HEK293 (cell line): ENCODE results near the gene RNASE8.

Experiments used
- GLIS2 ChIP-seq: fragments of 450-650 bp; formaldehyde crosslinking; IDR thresholded peaks from 2 replicates; pipeline ENCODE4 v1.5.1; 2016; ENCODE audit warnings: missing biosample characterization, missing genetic modification characterization
- IKZF3 ChIP-seq: fragments of 450-650 bp; IDR thresholded peaks from 2 replicates; pipeline ENCODE4 v1.5.0; 2018; ENCODE audit warnings: missing biosample characterization, mild to moderate bottlenecking, missing genetic modification characterization, moderate library complexity
- KLF1 ChIP-seq: fragments of 450-650 bp; formaldehyde crosslinking; IDR thresholded peaks from 2 replicates; pipeline ENCODE4 v1.5.1; 2016; ENCODE audit warnings: missing biosample characterization, missing genetic modification characterization
- SP3 ChIP-seq: fragments of 450-650 bp; formaldehyde crosslinking; IDR thresholded peaks from 2 replicates; pipeline ENCODE4 v1.5.1; 2016; ENCODE audit warnings: missing biosample characterization, missing genetic modification characterization
- TCF7L2 ChIP-seq: IDR thresholded peaks from 2 replicates; pipeline ENCODE4 v1.6.1; 2011; ENCODE audit warnings: low read depth, mild to moderate bottlenecking, inconsistent platforms, low read length, moderate library complexity, borderline replicate concordance
- YY2 ChIP-seq: fragments of 450-650 bp; formaldehyde crosslinking; IDR thresholded peaks from 2 replicates; pipeline ENCODE4 v1.5.1; 2016; ENCODE audit warnings: missing biosample characterization, missing genetic modification characterization
- ZFP69B ChIP-seq: fragments of 450-650 bp; formaldehyde crosslinking; IDR thresholded peaks from 2 replicates; pipeline ENCODE4 v1.5.1; 2016; ENCODE audit warnings: missing biosample characterization, missing genetic modification characterization
- ZIC2 ChIP-seq: fragments of 450-650 bp; formaldehyde crosslinking; IDR thresholded peaks from 2 replicates; pipeline ENCODE4 v1.5.1; 2016; ENCODE audit warnings: missing biosample characterization, missing genetic modification characterization
- ZNF133 ChIP-seq: fragments of 450-650 bp; formaldehyde crosslinking; IDR thresholded peaks from 2 replicates; pipeline ENCODE4 v1.5.1; 2016; ENCODE audit warnings: missing biosample characterization, missing genetic modification characterization
- ZNF146 ChIP-seq: fragments of 450-650 bp; formaldehyde crosslinking; IDR thresholded peaks from 2 replicates; pipeline ENCODE4 v1.5.1; 2016; ENCODE audit warnings: missing biosample characterization, missing genetic modification characterization
- ZNF16 ChIP-seq: fragments of 450-650 bp; formaldehyde crosslinking; IDR thresholded peaks from 2 replicates; pipeline ENCODE4 v1.5.1; 2016; ENCODE audit warnings: low read depth, missing biosample characterization, missing genetic modification characterization
- ZNF292 ChIP-seq: fragments of 450-650 bp; formaldehyde crosslinking; IDR thresholded peaks from 2 replicates; pipeline ENCODE4 v1.5.1; 2016; ENCODE audit warnings: low read depth, missing biosample characterization, missing genetic modification characterization, borderline replicate concordance
- ZNF324 ChIP-seq: fragments of 450-650 bp; formaldehyde crosslinking; IDR thresholded peaks from 2 replicates; pipeline ENCODE4 v1.5.1; 2016; ENCODE audit warnings: missing biosample characterization, missing genetic modification characterization
- ZNF391 ChIP-seq: fragments of 450-650 bp; formaldehyde crosslinking; IDR thresholded peaks from 2 replicates; pipeline ENCODE4 v1.5.1; 2016; ENCODE audit warnings: low read depth, missing biosample characterization, missing genetic modification characterization, borderline replicate concordance
- ZNF549 ChIP-seq: fragments of 450-650 bp; IDR thresholded peaks from 2 replicates; pipeline ENCODE4 v1.5.1; 2018; ENCODE audit warnings: missing biosample characterization, missing genetic modification characterization, mild to moderate bottlenecking, inconsistent platforms, moderate library complexity
- ZNF629 ChIP-seq: fragments of 450-650 bp; formaldehyde crosslinking; IDR thresholded peaks from 2 replicates; pipeline ENCODE4 v1.5.1; 2017; ENCODE audit warnings: missing biosample characterization, missing genetic modification characterization
- ZNF670 ChIP-seq: fragments of 450-650 bp; formaldehyde crosslinking; IDR thresholded peaks from 2 replicates; pipeline ENCODE4 v1.5.1; 2016; ENCODE audit warnings: missing biosample characterization, missing genetic modification characterization, low read depth
- ZNF76 ChIP-seq: fragments of 450-650 bp; formaldehyde crosslinking; IDR thresholded peaks from 2 replicates; pipeline ENCODE4; 2016; ENCODE audit warnings: low read depth, missing biosample characterization, missing genetic modification characterization, borderline replicate concordance
- ZNF777 ChIP-seq: fragments of 450-650 bp; formaldehyde crosslinking; IDR thresholded peaks from 2 replicates; pipeline ENCODE4 v1.5.1; 2017; ENCODE audit warnings: missing biosample characterization, missing genetic modification characterization, borderline replicate concordance
- ZSCAN30 ChIP-seq: fragments of 450-650 bp; IDR thresholded peaks from 2 replicates; pipeline ENCODE4 v1.5.1; 2018; ENCODE audit warnings: missing biosample characterization, mild to moderate bottlenecking, missing genetic modification characterization, moderate library complexity
- TF ChIP-seq, protein P1 (sequence below): fragments of 450-650 bp; formaldehyde crosslinking; IDR thresholded peaks from 2 replicates; pipeline ENCODE4 v1.5.1; 2016; ENCODE audit warnings: missing biosample characterization, missing genetic modification characterization
- TF ChIP-seq, protein P2 (sequence below): fragments of 450-650 bp; formaldehyde crosslinking; IDR thresholded peaks from 2 replicates; pipeline ENCODE4 v1.5.1; 2016; ENCODE audit warnings: missing biosample characterization, missing genetic modification characterization
- TF ChIP-seq, protein P3 (sequence below): fragments of 450-650 bp; formaldehyde crosslinking; IDR thresholded peaks from 2 replicates; pipeline ENCODE4 v1.5.1; 2016; ENCODE audit warnings: missing biosample characterization, missing genetic modification characterization
- TF ChIP-seq, protein P4 (sequence below): fragments of 450-650 bp; formaldehyde crosslinking; IDR thresholded peaks from 2 replicates; pipeline ENCODE4; 2016; ENCODE audit warnings: missing biosample characterization, missing genetic modification characterization
- TF ChIP-seq, protein P5 (sequence below): fragments of 450-650 bp; formaldehyde crosslinking; IDR thresholded peaks from 2 replicates; pipeline ENCODE4 v1.5.1; 2016; ENCODE audit warnings: missing biosample characterization, missing genetic modification characterization
- TF ChIP-seq, protein P6 (sequence below): fragments of 450-650 bp; formaldehyde crosslinking; IDR thresholded peaks from 2 replicates; pipeline ENCODE4 v1.5.1; 2016; ENCODE audit warnings: missing biosample characterization, missing genetic modification characterization, low read depth
- TF ChIP-seq, protein P7 (sequence below): fragments of 450-650 bp; formaldehyde crosslinking; optimal IDR thresholded peaks from 2 replicates; pipeline ENCODE3; 2016; ENCODE audit warnings: missing biosample characterization, mild to moderate bottlenecking, missing genetic modification characterization

The RNASE8 gene

DNA sequence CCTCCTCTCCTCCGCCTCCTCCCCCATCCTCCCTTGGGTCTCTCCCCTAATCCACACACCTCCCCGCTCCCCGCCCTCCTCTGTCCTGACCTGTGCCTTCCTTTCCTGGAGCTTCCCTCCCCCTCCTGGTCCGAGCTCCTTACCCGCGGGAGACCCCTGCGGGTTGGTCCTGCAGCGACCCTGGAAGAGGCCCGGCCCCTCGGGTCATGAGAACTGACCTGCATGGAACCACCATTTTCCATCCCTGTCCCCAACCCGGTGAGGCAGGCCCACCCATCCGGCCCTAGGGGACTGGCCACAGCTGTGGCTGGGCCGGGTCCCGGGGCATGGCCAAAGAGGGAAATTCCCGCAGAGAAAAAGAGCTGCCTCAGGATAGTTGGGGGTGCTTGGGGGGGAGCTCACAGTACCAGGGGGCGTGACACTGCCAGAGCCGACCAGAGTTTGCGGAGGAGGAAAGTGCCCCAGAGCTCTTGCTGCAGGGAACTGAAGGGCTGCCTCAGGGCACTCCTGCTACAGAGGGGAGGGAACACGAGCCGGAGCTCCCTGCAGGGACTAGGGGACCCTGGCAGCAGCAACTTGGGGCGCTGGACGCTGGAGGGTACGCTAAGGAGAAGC is 13.1 kb downstream of the RNASE8 start (continued):
- TF ChIP-seq ZNF777 (tag by site-specific recombination) (no peak), ZNF549 (tag by site-specific recombination) (no peak), TCF7L2 (no peak), SP3 (tag by site-specific recombination) (peak; percentile 64), YY2 (tag by site-specific recombination) (no peak), ZNF133 (tag by site-specific recombination) (no peak), ZNF324 (tag by site-specific recombination) (no peak), ZFP69B (tag by site-specific recombination) (0 out of 2 replicates have a peak, but pooled peaks have one; percentile 14), ZNF670 (tag by site-specific recombination) (no peak), ZNF76 (tag by site-specific recombination) (peak; percentile 50; the same call in 1 of the 2 replicates), ZNF16 (tag by site-specific recombination) (no peak), ZNF629 (tag by site-specific recombination) (no peak), KLF1 (peak; percentile 51), ZNF146 (tag by site-specific recombination) (no peak), ZIC2 (tag by site-specific recombination) (peak; percentile 53), ZSCAN30 (no peak), ZNF391 (tag by site-specific recombination) (no peak), GLIS2 (peak; percentile 50), IKZF3 (tag by site-specific recombination) (no peak), ZNF292 (tag by site-specific recombination) (no peak)
- TF ChIP-seq, protein P1, sequence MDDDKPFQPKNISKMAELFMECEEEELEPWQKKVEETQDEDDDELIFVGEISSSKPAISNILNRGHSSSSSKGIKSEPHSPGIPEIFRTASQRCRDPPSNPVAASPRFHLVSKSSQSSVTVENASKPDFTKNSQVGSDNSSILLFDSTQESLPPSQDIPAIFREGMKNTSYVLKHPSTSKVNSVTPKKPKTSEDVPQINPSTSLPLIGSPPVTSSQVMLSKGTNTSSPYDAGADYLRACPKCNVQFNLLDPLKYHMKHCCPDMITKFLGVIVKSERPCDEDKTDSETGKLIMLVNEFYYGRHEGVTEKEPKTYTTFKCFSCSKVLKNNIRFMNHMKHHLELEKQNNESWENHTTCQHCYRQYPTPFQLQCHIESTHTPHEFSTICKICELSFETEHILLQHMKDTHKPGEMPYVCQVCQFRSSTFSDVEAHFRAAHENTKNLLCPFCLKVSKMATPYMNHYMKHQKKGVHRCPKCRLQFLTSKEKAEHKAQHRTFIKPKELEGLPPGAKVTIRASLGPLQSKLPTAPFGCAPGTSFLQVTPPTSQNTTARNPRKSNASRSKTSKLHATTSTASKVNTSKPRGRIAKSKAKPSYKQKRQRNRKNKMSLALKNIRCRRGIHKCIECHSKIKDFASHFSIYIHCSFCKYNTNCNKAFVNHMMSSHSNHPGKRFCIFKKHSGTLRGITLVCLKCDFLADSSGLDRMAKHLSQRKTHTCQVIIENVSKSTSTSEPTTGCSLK (tag by site-specific recombination) = no peak
- TF ChIP-seq, protein P2, sequence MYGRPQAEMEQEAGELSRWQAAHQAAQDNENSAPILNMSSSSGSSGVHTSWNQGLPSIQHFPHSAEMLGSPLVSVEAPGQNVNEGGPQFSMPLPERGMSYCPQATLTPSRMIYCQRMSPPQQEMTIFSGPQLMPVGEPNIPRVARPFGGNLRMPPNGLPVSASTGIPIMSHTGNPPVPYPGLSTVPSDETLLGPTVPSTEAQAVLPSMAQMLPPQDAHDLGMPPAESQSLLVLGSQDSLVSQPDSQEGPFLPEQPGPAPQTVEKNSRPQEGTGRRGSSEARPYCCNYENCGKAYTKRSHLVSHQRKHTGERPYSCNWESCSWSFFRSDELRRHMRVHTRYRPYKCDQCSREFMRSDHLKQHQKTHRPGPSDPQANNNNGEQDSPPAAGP (tag by site-specific recombination) = peak; percentile 76
- TF ChIP-seq, protein P3, sequence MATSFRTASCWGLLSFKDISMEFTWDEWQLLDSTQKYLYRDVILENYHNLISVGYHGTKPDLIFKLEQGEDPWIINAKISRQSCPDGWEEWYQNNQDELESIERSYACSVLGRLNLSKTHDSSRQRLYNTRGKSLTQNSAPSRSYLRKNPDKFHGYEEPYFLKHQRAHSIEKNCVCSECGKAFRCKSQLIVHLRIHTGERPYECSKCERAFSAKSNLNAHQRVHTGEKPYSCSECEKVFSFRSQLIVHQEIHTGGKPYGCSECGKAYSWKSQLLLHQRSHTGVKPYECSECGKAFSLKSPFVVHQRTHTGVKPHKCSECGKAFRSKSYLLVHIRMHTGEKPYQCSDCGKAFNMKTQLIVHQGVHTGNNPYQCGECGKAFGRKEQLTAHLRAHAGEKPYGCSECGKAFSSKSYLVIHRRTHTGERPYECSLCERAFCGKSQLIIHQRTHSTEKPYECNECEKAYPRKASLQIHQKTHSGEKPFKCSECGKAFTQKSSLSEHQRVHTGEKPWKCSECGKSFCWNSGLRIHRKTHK (tag by site-specific recombination) = no peak
- TF ChIP-seq, protein P4, sequence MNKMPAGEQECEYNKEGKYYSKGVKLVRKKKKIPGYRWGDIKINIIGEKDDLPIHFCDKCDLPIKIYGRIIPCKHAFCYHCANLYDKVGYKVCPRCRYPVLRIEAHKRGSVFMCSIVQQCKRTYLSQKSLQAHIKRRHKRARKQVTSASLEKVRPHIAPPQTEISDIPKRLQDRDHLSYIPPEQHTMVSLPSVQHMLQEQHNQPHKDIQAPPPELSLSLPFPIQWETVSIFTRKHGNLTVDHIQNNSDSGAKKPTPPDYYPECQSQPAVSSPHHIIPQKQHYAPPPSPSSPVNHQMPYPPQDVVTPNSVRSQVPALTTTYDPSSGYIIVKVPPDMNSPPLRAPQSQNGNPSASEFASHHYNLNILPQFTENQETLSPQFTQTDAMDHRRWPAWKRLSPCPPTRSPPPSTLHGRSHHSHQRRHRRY = no peak
- TF ChIP-seq, protein P5, sequence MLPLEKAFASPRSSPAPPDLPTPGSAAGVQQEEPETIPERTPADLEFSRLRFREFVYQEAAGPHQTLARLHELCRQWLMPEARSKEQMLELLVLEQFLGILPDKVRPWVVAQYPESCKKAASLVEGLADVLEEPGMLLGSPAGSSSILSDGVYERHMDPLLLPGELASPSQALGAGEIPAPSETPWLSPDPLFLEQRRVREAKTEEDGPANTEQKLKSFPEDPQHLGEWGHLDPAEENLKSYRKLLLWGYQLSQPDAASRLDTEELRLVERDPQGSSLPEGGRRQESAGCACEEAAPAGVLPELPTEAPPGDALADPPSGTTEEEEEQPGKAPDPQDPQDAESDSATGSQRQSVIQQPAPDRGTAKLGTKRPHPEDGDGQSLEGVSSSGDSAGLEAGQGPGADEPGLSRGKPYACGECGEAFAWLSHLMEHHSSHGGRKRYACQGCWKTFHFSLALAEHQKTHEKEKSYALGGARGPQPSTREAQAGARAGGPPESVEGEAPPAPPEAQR = no peak
- TF ChIP-seq, protein P6, sequence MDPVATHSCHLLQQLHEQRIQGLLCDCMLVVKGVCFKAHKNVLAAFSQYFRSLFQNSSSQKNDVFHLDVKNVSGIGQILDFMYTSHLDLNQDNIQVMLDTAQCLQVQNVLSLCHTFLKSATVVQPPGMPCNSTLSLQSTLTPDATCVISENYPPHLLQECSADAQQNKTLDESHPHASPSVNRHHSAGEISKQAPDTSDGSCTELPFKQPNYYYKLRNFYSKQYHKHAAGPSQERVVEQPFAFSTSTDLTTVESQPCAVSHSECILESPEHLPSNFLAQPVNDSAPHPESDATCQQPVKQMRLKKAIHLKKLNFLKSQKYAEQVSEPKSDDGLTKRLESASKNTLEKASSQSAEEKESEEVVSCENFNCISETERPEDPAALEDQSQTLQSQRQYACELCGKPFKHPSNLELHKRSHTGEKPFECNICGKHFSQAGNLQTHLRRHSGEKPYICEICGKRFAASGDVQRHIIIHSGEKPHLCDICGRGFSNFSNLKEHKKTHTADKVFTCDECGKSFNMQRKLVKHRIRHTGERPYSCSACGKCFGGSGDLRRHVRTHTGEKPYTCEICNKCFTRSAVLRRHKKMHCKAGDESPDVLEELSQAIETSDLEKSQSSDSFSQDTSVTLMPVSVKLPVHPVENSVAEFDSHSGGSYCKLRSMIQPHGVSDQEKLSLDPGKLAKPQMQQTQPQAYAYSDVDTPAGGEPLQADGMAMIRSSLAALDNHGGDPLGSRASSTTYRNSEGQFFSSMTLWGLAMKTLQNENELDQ (tag by site-specific recombination) = no peak
- TF ChIP-seq, protein P7, sequence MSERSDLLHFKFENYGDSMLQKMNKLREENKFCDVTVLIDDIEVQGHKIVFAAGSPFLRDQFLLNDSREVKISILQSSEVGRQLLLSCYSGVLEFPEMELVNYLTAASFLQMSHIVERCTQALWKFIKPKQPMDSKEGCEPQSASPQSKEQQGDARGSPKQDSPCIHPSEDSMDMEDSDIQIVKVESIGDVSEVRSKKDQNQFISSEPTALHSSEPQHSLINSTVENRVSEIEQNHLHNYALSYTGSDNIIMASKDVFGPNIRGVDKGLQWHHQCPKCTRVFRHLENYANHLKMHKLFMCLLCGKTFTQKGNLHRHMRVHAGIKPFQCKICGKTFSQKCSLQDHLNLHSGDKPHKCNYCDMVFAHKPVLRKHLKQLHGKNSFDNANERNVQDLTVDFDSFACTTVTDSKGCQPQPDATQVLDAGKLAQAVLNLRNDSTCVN (tag by site-specific recombination) = no peak
